Breast epithelium (tissue), 4 donors: ENCODE measurements around the gene RNF113B. TPM values are rescaled to one million over a fixed set of nuclear protein-coding genes. Genes with fewer than 3 reads are reported as not detected.

Experiments
- DNase-seq, 2 donors: peaks; one replicate each; pipeline ENCODE4 v3.0.0-alpha.2; 2019; ENCODE audit warnings: low spot score in 2 of 2
- H3K27ac ChIP-seq, 2 donors: fragments of 200-600 bp; sonication (generic) in 1 of 2; one replicate each; pipeline ENCODE4 v1.5.1; 2016 to 2019; ENCODE audit warnings: mild to moderate bottlenecking in 1 of 2
- H3K27me3 ChIP-seq, 2 donors: fragments of 200-600 bp; sonication (generic) in 1 of 2; one replicate each; pipeline versions ENCODE4 v1.5.1 to v1.6.0; 2017 to 2019; ENCODE audit warnings: control low read depth in 1 of 2, mild to moderate bottlenecking in 1 of 2
- H3K36me3 ChIP-seq: fragments of 200-600 bp; one replicate; pipeline ENCODE4 v1.5.1; 2019
- H3K4me1 ChIP-seq, 2 donors: fragments of 200-600 bp; sonication (generic); one replicate each; pipeline ENCODE4 v1.5.1; 2016 to 2019; ENCODE audit warnings: control low read depth in 1 of 2
- H3K4me3 ChIP-seq, 3 donors: fragments of 200-600 bp; sonication (generic); 1 replicate in 2 of 3; 2 replicates in 1 of 3; pipeline ENCODE4 v1.5.1; 2016 to 2019; ENCODE audit warnings: mild to moderate bottlenecking in 3 of 3, moderate library complexity in 2 of 3
- H3K9me3 ChIP-seq, 2 donors: fragments of 200-600 bp; sonication (generic) in 1 of 2; one replicate each; pipeline ENCODE4 v1.5.1; 2016 to 2019; ENCODE audit warnings: control low read depth in 1 of 2
- POLR2A ChIP-seq: fragments of 450-650 bp; IDR thresholded peaks from one replicate; pipeline ENCODE4 v1.6.1; 2016; ENCODE audit warnings: antibody characterized with exemption, mild to moderate bottlenecking, moderate library complexity
- POLR2AphosphoS5 ChIP-seq, 3 donors: sonication (generic); formaldehyde crosslinking; IDR thresholded peaks; one replicate each; pipeline ENCODE4 v1.6.1; 2017; ENCODE audit warnings: antibody characterized with exemption in 3 of 3
- intact Hi-C: fragments of 100-400 bp; cut with DNase I; formaldehyde crosslinking; loops from one replicate; pipeline ENCODE4 v1.15.1; 2023; ENCODE audit warnings: low total_unique reads
- total RNA-seq, 3 donors: library from RNA; depleted of rRNA; stranded (reverse); fragments of >200 nt; gene quantifications; one replicate each; pipeline ENCODE4 v1.1.0, GENCODE V29; 2016
- TF ChIP-seq, protein P1 (sequence below), 3 donors: fragments of 450-650 bp; IDR thresholded peaks; one replicate each; pipeline ENCODE4 v1.5.1; 2016 to 2017; ENCODE audit warnings: antibody characterized with exemption in 3 of 3, mild to moderate bottlenecking in 3 of 3, moderate library complexity in 3 of 3

RNF113B gene
- total RNA-seq, 3 donors from 2014 or later = not detected

DNA sequence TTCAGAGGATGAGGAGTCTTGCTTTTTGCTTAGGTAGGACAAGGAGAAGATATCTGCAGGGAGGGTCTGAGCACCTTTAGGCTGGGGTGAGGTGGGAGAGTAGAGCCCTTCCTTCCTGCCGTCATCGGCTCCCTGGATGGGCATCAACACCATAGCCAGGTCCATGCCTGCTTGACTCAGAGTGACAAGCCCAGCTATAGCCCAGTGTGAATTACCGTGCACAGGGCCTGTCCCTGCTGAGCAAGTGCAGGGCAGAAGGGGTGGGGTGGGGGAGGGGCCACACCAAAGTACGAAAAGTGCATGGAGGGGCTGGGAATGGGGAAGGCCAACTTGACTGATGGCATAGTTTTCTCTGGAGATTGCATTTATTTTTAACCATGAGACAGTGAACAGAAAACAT, 30.3 kb upstream of the RNF113B start:
- TF ChIP-seq POLR2AphosphoS5 (IDR thresholded peaks at IDR 0.05) (no peak), POLR2A (no peak)
- TF ChIP-seq, protein P1, sequence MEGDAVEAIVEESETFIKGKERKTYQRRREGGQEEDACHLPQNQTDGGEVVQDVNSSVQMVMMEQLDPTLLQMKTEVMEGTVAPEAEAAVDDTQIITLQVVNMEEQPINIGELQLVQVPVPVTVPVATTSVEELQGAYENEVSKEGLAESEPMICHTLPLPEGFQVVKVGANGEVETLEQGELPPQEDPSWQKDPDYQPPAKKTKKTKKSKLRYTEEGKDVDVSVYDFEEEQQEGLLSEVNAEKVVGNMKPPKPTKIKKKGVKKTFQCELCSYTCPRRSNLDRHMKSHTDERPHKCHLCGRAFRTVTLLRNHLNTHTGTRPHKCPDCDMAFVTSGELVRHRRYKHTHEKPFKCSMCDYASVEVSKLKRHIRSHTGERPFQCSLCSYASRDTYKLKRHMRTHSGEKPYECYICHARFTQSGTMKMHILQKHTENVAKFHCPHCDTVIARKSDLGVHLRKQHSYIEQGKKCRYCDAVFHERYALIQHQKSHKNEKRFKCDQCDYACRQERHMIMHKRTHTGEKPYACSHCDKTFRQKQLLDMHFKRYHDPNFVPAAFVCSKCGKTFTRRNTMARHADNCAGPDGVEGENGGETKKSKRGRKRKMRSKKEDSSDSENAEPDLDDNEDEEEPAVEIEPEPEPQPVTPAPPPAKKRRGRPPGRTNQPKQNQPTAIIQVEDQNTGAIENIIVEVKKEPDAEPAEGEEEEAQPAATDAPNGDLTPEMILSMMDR (IDR thresholded peaks at IDR 0.05) = no peak
- H3K36me3 ChIP-seq = no peaks in the 10 kb centered on the region
- no peak overlapping the region for H3K4me3 ChIP-seq
- H3K27ac ChIP-seq = peak overlapping the region in 1 of 2 donors; percentile 50
- no peaks in the 10 kb centered on the region for H3K27me3 ChIP-seq
- no peaks in the 10 kb centered on the region for H3K4me1 ChIP-seq
- peaks cover 6 to 15% of the 10 kb centered on the region in 2 donors for H3K9me3 ChIP-seq
- intact Hi-C loops = no loop called here
- no peak for DNase-seq

DNA sequence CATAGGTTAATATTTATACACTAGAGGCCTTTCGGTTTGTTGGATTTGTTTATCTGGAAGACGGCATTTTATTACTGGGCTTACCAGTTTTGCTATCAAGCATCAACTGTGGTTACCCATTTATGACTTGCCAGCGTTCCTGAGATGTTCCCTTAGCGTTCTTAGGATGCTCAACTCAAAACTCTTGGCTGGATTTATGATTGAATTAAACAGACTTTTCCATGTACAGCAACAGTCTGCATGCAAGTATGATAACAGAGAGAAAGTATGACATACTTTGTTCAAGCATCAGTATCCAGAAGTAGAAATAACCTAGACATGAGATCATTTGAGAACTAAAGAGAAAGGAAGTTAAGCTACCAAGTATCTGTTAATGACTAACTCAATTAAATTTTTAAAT, 29.9 kb upstream of the RNF113B start:
- no peak for DNase-seq
- no peaks in the 10 kb centered on the region for H3K36me3 ChIP-seq
- H3K4me1 ChIP-seq = no peaks in the 10 kb centered on the region
- H3K27me3 ChIP-seq = no peaks in the 10 kb centered on the region
- intact Hi-C loops = no loop called here
- peaks cover 6 to 15% of the 10 kb centered on the region in 2 donors for H3K9me3 ChIP-seq
- no peak overlapping the region for H3K4me3 ChIP-seq
- TF ChIP-seq, protein P1 (IDR thresholded peaks at IDR 0.05) = no peak
- TF ChIP-seq POLR2A (no peak), POLR2AphosphoS5 (IDR thresholded peaks at IDR 0.05) (no peak)
- H3K27ac ChIP-seq = no peak overlapping the region

DNA sequence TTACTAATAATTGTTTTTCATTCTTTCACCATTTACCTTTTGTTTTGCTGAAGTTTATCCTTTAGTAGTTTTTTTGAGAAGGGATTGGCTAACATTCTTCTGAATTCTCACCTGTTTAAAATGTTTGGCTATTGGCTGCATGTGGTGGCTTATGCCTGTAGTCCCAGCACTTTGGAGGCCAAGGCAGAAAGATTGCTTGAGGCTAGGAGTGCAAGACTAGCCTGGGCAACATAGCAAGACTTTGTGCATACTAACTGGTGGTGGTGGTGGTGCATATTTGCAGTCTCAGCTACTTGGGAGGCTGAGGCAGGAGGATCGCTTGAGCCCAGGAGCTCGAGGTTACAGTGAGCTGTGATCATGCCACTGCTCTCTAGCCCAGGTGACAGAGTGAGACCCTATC, 27.5 kb upstream of the RNF113B start:
- no peak overlapping the region for H3K27ac ChIP-seq
- intact Hi-C loops = no loop called here
- no peak for DNase-seq
- no peak for TF ChIP-seq POLR2A
- no peak overlapping the region for H3K4me3 ChIP-seq
- no peaks in the 10 kb centered on the region for H3K27me3 ChIP-seq
- H3K36me3 ChIP-seq = no peaks in the 10 kb centered on the region
- no peaks in the 10 kb centered on the region for H3K4me1 ChIP-seq
- H3K9me3 ChIP-seq = peaks cover 6 to 15% of the 10 kb centered on the region in 2 donors

DNA sequence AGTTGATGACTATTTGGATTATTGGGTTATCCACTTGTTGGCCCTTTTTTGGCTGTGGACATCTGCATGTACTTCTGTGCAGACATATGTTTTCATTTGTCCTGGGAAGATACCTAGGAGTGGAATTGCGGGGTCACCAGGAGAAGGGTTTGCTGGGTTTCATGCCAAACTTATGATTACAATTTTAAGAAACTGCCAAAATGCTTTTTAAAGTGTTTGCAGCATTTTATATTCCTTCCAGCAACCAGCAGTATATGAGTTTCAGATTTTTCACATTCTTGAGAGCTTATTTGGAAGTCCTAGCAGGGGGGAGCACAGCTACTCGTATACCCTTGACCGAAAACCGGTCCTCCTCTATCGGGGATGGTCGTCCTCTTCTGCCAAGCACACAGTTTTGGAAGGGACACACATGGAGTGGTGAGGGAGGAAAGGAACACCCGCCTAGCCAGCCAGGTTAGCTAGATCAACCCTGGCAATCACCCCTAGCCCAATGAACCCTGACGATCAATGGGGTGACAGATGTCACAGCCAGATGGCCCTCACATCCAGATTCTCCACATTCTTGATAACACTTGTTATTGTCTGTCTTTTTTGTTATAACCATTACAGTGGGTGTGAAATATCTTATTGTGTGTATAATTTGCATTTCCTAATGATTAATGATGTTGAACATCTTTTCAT, 26.7 kb upstream of the RNF113B start:
- Histone ChIP-seq H3K36me3 (no peaks in the 10 kb centered on the region), H3K9me3 (peaks cover 6 to 15% of the 10 kb centered on the region in 2 donors), H3K4me3 (no peak overlapping the region), H3K27me3 (no peaks in the 10 kb centered on the region), H3K27ac (no peak overlapping the region), H3K4me1 (no peaks in the 10 kb centered on the region)
- no peak for DNase-seq
- intact Hi-C loops = no loop called here
- TF ChIP-seq, protein P1 (IDR thresholded peaks at IDR 0.05) = no peak
- TF ChIP-seq POLR2A = no peak
- TF ChIP-seq POLR2AphosphoS5 (IDR thresholded peaks at IDR 0.05) = no peak

DNA sequence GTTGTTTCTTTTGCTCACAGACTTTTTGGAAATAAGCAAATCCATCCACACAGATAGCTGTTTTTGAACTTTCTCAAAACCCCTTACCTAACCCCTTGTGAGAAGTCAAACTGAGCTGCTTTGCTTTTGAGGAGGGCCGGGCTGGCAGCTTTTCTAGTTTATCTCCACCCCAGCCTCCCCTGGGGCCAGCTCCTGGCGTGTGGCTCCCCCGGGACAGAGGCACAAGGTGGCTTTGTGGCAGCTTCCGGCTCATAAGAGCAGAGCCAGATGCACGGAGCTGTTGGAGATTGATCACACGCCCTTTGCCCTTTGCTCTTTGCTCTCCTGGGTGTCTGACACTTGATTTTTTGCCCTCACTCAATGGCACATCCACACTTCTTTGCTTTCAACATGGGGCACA, 24.9 kb upstream of the RNF113B start:
- Histone ChIP-seq H3K9me3 (peaks cover 6 to 15% of the 10 kb centered on the region in 2 donors), H3K36me3 (no peaks in the 10 kb centered on the region), H3K4me1 (no peaks in the 10 kb centered on the region), H3K4me3 (no peak overlapping the region), H3K27me3 (no peaks in the 10 kb centered on the region), H3K27ac (no peak overlapping the region)
- DNase-seq = no peak
- intact Hi-C loops = no loop called here
- TF ChIP-seq POLR2AphosphoS5 (IDR thresholded peaks at IDR 0.05) (no peak), POLR2A (no peak)
- TF ChIP-seq, protein P1 (IDR thresholded peaks at IDR 0.05) = no peak
